ENCODE data around the gene SRSF2.

The SRSF2 gene

DNA sequence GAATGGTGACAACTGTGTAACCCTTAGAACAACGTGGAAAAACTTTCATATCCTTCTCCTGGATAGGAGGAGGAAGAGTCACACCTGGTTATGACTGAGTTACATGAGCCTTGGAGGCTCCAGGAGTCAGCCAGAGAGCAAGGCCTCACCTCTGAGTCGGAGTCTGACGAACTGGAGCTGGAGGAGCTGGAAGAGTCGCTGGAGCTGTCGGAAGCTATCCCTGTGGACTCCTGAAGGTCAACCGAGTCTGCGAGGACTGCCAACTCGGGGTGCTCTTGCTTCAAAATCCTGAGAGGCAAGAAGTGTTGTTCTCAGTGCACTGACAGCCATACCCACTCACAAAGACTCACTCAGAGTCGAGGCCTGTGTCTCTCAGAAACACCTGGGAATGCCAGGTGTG lies 16.9 kb downstream of the SRSF2 start:
- TF ChIP-seq, protein P1, sequence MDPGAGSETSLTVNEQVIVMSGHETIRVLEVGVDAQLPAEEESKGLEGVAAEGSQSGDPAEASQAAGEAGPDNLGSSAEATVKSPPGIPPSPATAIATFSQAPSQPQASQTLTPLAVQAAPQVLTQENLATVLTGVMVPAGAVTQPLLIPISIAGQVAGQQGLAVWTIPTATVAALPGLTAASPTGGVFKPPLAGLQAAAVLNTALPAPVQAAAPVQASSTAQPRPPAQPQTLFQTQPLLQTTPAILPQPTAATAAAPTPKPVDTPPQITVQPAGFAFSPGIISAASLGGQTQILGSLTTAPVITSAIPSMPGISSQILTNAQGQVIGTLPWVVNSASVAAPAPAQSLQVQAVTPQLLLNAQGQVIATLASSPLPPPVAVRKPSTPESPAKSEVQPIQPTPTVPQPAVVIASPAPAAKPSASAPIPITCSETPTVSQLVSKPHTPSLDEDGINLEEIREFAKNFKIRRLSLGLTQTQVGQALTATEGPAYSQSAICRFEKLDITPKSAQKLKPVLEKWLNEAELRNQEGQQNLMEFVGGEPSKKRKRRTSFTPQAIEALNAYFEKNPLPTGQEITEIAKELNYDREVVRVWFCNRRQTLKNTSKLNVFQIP (CRISPR knock-in tag; IDR thresholded peaks at IDR 0.05; ENCODE audit: borderline replicate concordance, low read depth): no peak
- TF ChIP-seq RARB (CRISPR knock-in tag; IDR thresholded peaks at IDR 0.05): no peak
- no peak for TF ChIP-seq ZFP3 (CRISPR knock-in tag; IDR thresholded peaks at IDR 0.05)
- TF ChIP-seq, protein P2, sequence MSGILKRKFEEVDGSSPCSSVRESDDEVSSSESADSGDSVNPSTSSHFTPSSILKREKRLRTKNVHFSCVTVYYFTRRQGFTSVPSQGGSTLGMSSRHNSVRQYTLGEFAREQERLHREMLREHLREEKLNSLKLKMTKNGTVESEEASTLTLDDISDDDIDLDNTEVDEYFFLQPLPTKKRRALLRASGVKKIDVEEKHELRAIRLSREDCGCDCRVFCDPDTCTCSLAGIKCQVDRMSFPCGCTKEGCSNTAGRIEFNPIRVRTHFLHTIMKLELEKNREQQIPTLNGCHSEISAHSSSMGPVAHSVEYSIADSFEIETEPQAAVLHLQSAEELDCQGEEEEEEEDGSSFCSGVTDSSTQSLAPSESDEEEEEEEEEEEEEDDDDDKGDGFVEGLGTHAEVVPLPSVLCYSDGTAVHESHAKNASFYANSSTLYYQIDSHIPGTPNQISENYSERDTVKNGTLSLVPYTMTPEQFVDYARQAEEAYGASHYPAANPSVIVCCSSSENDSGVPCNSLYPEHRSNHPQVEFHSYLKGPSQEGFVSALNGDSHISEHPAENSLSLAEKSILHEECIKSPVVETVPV (CRISPR knock-in tag; IDR thresholded peaks at IDR 0.05): no peak
- TF ChIP-seq ZNF565 (CRISPR knock-in tag; conservative IDR thresholded peaks at IDR 0.05; ENCODE audit: low read depth): no peak
- TF ChIP-seq ZC3H10 (CRISPR knock-in tag; IDR thresholded peaks at IDR 0.05): no peak
- no peak for TF ChIP-seq BACH2 (CRISPR knock-in tag; IDR thresholded peaks at IDR 0.05; ENCODE audit: borderline replicate concordance)
- TF ChIP-seq ARNTL (CRISPR knock-in tag; IDR thresholded peaks at IDR 0.05; ENCODE audit: borderline replicate concordance, low read depth): no peak
- TF ChIP-seq ZNF8 (CRISPR knock-in tag; IDR thresholded peaks at IDR 0.05): no peak
- no peak for ATAC-seq

- TF ChIP-seq ZNF70 (CRISPR knock-in tag; IDR thresholded peaks at IDR 0.05) (no peak), ZNF565 (CRISPR knock-in tag; conservative IDR thresholded peaks at IDR 0.05; ENCODE audit: low read depth) (no peak), TOX (CRISPR knock-in tag; IDR thresholded peaks at IDR 0.05; ENCODE audit: borderline replicate concordance) (no peak), ZNF8 (CRISPR knock-in tag; IDR thresholded peaks at IDR 0.05) (no peak), ZFP3 (CRISPR knock-in tag; IDR thresholded peaks at IDR 0.05) (no peak), OSR1 (CRISPR knock-in tag; IDR thresholded peaks at IDR 0.05) (no peak), ISL1 (CRISPR knock-in tag; IDR thresholded peaks at IDR 0.05) (no peak), RARB (CRISPR knock-in tag; IDR thresholded peaks at IDR 0.05) (no peak), BACH2 (CRISPR knock-in tag; IDR thresholded peaks at IDR 0.05; ENCODE audit: borderline replicate concordance) (no peak), SNAI2 (CRISPR knock-in tag; IDR thresholded peaks at IDR 0.05) (no peak), GLIS3 (CRISPR knock-in tag; IDR thresholded peaks at IDR 0.05) (no peak), PATZ1 (CRISPR knock-in tag; IDR thresholded peaks at IDR 0.05; ENCODE audit: borderline replicate concordance) (no peak), ZC3H10 (CRISPR knock-in tag; IDR thresholded peaks at IDR 0.05) (no peak), ARNTL (CRISPR knock-in tag; IDR thresholded peaks at IDR 0.05; ENCODE audit: borderline replicate concordance, low read depth) (no peak), CSDC2 (CRISPR knock-in tag; IDR thresholded peaks at IDR 0.05) (no peak), PPARA (CRISPR knock-in tag; IDR thresholded peaks at IDR 0.05; ENCODE audit: borderline replicate concordance) (no peak), ZFP30 (CRISPR knock-in tag; IDR thresholded peaks at IDR 0.05) (no peak), TCF4 (CRISPR knock-in tag; IDR thresholded peaks at IDR 0.05; ENCODE audit: borderline replicate concordance) (no peak)
- TF ChIP-seq, protein P3, sequence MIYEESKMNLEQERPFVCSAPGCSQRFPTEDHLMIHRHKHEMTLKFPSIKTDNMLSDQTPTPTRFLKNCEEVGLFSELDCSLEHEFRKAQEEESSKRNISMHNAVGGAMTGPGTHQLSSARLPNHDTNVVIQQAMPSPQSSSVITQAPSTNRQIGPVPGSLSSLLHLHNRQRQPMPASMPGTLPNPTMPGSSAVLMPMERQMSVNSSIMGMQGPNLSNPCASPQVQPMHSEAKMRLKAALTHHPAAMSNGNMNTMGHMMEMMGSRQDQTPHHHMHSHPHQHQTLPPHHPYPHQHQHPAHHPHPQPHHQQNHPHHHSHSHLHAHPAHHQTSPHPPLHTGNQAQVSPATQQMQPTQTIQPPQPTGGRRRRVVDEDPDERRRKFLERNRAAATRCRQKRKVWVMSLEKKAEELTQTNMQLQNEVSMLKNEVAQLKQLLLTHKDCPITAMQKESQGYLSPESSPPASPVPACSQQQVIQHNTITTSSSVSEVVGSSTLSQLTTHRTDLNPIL (CRISPR knock-in tag; IDR thresholded peaks at IDR 0.05; ENCODE audit: low read depth): no peak
- TF ChIP-seq, protein P1 (CRISPR knock-in tag; IDR thresholded peaks at IDR 0.05; ENCODE audit: borderline replicate concordance, low read depth): no peak
- no peak for ATAC-seq
Observed at GRCh38 chr17:76718516-76718915, 18.6 kb downstream of the SRSF2 start.

DNA sequence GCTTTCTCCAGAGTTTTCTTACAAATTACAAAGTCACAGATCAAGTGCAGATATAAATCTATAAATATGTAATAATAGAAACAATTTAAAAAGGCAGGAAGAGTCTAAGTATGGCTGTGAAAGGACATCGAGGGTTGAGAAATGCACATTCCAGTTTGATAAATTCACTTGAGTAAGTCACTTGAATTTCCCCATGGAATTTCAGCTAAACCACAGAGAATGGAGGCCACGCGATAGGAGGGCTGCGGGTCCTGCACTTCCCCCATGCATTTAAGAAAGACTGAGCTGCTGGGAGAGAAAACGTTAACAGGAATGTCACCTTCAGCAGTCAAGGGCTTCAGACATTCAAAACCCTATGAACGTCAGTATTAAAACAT lies 20.3 kb downstream of the SRSF2 start:
- ATAC-seq: peak; percentile 61
- TF ChIP-seq ZNF565 (CRISPR knock-in tag; conservative IDR thresholded peaks at IDR 0.05; ENCODE audit: low read depth): no peak
- TF ChIP-seq TCF4 (CRISPR knock-in tag; IDR thresholded peaks at IDR 0.05; ENCODE audit: borderline replicate concordance): no peak
